ENCODE results near the gene FPR2.
"Not testable (repeated sequence)": the region's sequence is repeated elsewhere in the genome, so short reads cannot be mapped to it uniquely, and the experiment has no call there.

The FPR2 gene

GRCh38 chr19:51772977-51773376 lies 12.0 kb downstream of the FPR2 start:
- TF ChIP-seq CTCF (IDR thresholded peaks at IDR 0.05) (0 out of 2 replicates have a peak, but pooled peaks have one; percentile 3), ZFX (IDR thresholded peaks at IDR 0.05; ENCODE audit: borderline replicate concordance) (no peak)
- no peak overlapping the region for H3K27ac ChIP-seq

- not testable (repeated sequence) for H3K27ac ChIP-seq
These were observed 15.6 kb downstream of the FPR2 start for GRCh38 chr19:51776561-51776960.

- TF ChIP-seq ZFX (IDR thresholded peaks at IDR 0.05; ENCODE audit: borderline replicate concordance) = no peak
- peak; percentile 84 for TF ChIP-seq CTCF (IDR thresholded peaks at IDR 0.05)
These were observed 16.8 kb downstream of the FPR2 start for GRCh38 chr19:51777570-51778462.

GRCh38 chr19:51779181-51779580 lies 18.2 kb downstream of the FPR2 start:
- TF ChIP-seq CTCF (IDR thresholded peaks at IDR 0.05) (no peak), ZFX (IDR thresholded peaks at IDR 0.05; ENCODE audit: borderline replicate concordance) (no peak)

More at GRCh38 chr19:51777570-51778462, 16.8 kb downstream of the FPR2 start:
- no peak overlapping the region for H3K27ac ChIP-seq

GRCh38 chr19:51779703-51780102 lies 18.7 kb downstream of the FPR2 start:
- no peak for TF ChIP-seq ZFX (IDR thresholded peaks at IDR 0.05; ENCODE audit: borderline replicate concordance)
- no peak for TF ChIP-seq CTCF (IDR thresholded peaks at IDR 0.05)
- H3K27ac ChIP-seq = no peak overlapping the region

More at GRCh38 chr19:51779181-51779580, 18.2 kb downstream of the FPR2 start:
- no peak overlapping the region for H3K27ac ChIP-seq

GRCh38 chr19:51780270-51780669 lies 19.3 kb downstream of the FPR2 start:
- no peak overlapping the region for H3K27ac ChIP-seq
- TF ChIP-seq CTCF (IDR thresholded peaks at IDR 0.05) = no peak
- no peak for TF ChIP-seq ZFX (IDR thresholded peaks at IDR 0.05; ENCODE audit: borderline replicate concordance)

GRCh38 chr19:51781999-51782398 lies 21.0 kb downstream of the FPR2 start:
- no peak overlapping the region for H3K27ac ChIP-seq
- no peak for TF ChIP-seq CTCF (IDR thresholded peaks at IDR 0.05)
- no peak for TF ChIP-seq ZFX (IDR thresholded peaks at IDR 0.05; ENCODE audit: borderline replicate concordance)
